ENCODE data around the gene IL17RC. TPM values are rescaled to one million over a fixed set of nuclear protein-coding genes. Genes with fewer than 3 reads are reported as not detected.

Gene IL17RC
- total and polyA plus RNA-seq, 5 donors from 2014 or later = 1.1 to 9.5 (median 5.6) TPM

GRCh38 chr3:9913601-9914000, 3.3 kb upstream of the IL17RC start:
- peaks cover 37% of the 10 kb centered on the region for H3K4me1 ChIP-seq (ENCODE audit: control insufficient read depth, insufficient read depth, low read length, poor library complexity, severe bottlenecking)
- peaks cover 5% of the 10 kb centered on the region for H3K27me3 Mint-ChIP-seq
- peak overlapping the region in 3 of 4 donors; percentile 36 to 49 (median 48) for H3K4me3 Mint-ChIP-seq
- H3K27ac Mint-ChIP-seq = no peak overlapping the region
- no peak overlapping the region for H3K4me3 ChIP-seq (ENCODE audit: low read depth, low read length)
- no peaks in the 10 kb centered on the region for H3K9me3 ChIP-seq (ENCODE audit: control insufficient read depth in 2 of 2, low read length in 2 of 2)
- peaks cover 4 to 37% (median 11%) of the 10 kb centered on the region in 4 donors for H3K4me1 Mint-ChIP-seq
- no peaks in the 10 kb centered on the region for H3K36me3 ChIP-seq (ENCODE audit: control insufficient read depth, insufficient read depth, low read length)
- peaks cover 0 to 2% (median 0%) of the 10 kb centered on the region in 7 donors for H3K9me3 Mint-ChIP-seq
- H3K27ac ChIP-seq (ENCODE audit: insufficient read depth, low read length, poor library complexity, severe bottlenecking) = no peak overlapping the region
- no peaks in the 10 kb centered on the region for H3K27me3 ChIP-seq (ENCODE audit: control insufficient read depth, insufficient read depth, low read length)
- ATAC-seq (ENCODE audit: low read depth in 2 of 2) = no peak
- DNase-seq = no peak
- no peaks in the 10 kb centered on the region for H3K36me3 Mint-ChIP-seq

- H3K4me1 ChIP-seq (ENCODE audit: control insufficient read depth, insufficient read depth, low read length, poor library complexity, severe bottlenecking) = peaks cover 37% of the 10 kb centered on the region
- H3K27me3 ChIP-seq (ENCODE audit: control insufficient read depth, insufficient read depth, low read length) = no peaks in the 10 kb centered on the region
- no peaks in the 10 kb centered on the region for H3K9me3 ChIP-seq (ENCODE audit: control insufficient read depth in 2 of 2, low read length in 2 of 2)
- ATAC-seq (ENCODE audit: low read depth in 2 of 2) (no peak), DNase-seq (no peak)
- no peak overlapping the region for H3K27ac ChIP-seq (ENCODE audit: insufficient read depth, low read length, poor library complexity, severe bottlenecking)
- H3K4me3 ChIP-seq (ENCODE audit: low read depth, low read length) = no peak overlapping the region
- peaks cover 5% of the 10 kb centered on the region for H3K27me3 Mint-ChIP-seq
- H3K9me3 Mint-ChIP-seq = peaks cover 0 to 2% (median 0%) of the 10 kb centered on the region in 7 donors
- H3K4me1 Mint-ChIP-seq = peaks cover 4 to 37% (median 11%) of the 10 kb centered on the region in 4 donors
- H3K36me3 ChIP-seq (ENCODE audit: control insufficient read depth, insufficient read depth, low read length) = no peaks in the 10 kb centered on the region
- H3K4me3 Mint-ChIP-seq = peak overlapping the region in 2 of 4 donors; percentile 19 to 48
- no peak overlapping the region for H3K27ac Mint-ChIP-seq
- H3K36me3 Mint-ChIP-seq = no peaks in the 10 kb centered on the region
Measured at GRCh38 chr3:9914011-9914410, 2.9 kb upstream of the IL17RC start.

- Histone ChIP-seq H3K27me3 (ENCODE audit: control insufficient read depth, insufficient read depth, low read length) (no peaks in the 10 kb centered on the region), H3K27ac (ENCODE audit: insufficient read depth, low read length, poor library complexity, severe bottlenecking) (no peak overlapping the region), H3K4me3 (ENCODE audit: low read depth, low read length) (no peak overlapping the region), H3K36me3 (ENCODE audit: control insufficient read depth, insufficient read depth, low read length) (no peaks in the 10 kb centered on the region), H3K4me1 (ENCODE audit: control insufficient read depth, insufficient read depth, low read length, poor library complexity, severe bottlenecking) (peaks cover 33% of the 10 kb centered on the region), H3K9me3 (ENCODE audit: control insufficient read depth in 2 of 2, low read length in 2 of 2) (no peaks in the 10 kb centered on the region)
- no peak overlapping the region for H3K27ac Mint-ChIP-seq
- H3K4me3 Mint-ChIP-seq = peak overlapping the region in 3 of 4 donors; percentile 51 to 70 (median 52)
- peak in 1 of 2 donors; percentile 35 for ATAC-seq (ENCODE audit: low read depth in 2 of 2)
- no peaks in the 10 kb centered on the region for H3K36me3 Mint-ChIP-seq
- peaks cover 2 to 30% (median 10%) of the 10 kb centered on the region in 4 donors for H3K4me1 Mint-ChIP-seq
- H3K9me3 Mint-ChIP-seq = peaks cover 0 to 2% (median 0%) of the 10 kb centered on the region in 7 donors
- H3K27me3 Mint-ChIP-seq = peaks cover 5% of the 10 kb centered on the region
- no peak for DNase-seq
Measured at GRCh38 chr3:9914559-9915253, 2.2 kb upstream of the IL17RC start.

GRCh38 chr3:9915254-9916141, 1.4 kb upstream of the IL17RC start:
- H3K4me3 ChIP-seq (ENCODE audit: low read depth, low read length) = no peak overlapping the region
- Mint-ChIP-seq H3K27ac (no peak overlapping the region), H3K9me3 (peaks cover 0 to 2% (median 0%) of the 10 kb centered on the region in 7 donors), H3K4me3 (peak overlapping the region; percentile 43 to 82 (median 74)), H3K36me3 (no peaks in the 10 kb centered on the region), H3K27me3 (peaks cover 5% of the 10 kb centered on the region), H3K4me1 (peaks cover 0 to 28% (median 10%) of the 10 kb centered on the region in 4 donors)
- peaks cover 31% of the 10 kb centered on the region for H3K4me1 ChIP-seq (ENCODE audit: control insufficient read depth, insufficient read depth, low read length, poor library complexity, severe bottlenecking)
- H3K27ac ChIP-seq (ENCODE audit: insufficient read depth, low read length, poor library complexity, severe bottlenecking) = no peak overlapping the region
- no peaks in the 10 kb centered on the region for H3K36me3 ChIP-seq (ENCODE audit: control insufficient read depth, insufficient read depth, low read length)
- peak; percentile 16 to 39 (median 26) for DNase-seq
- ATAC-seq (ENCODE audit: low read depth in 2 of 2) = peak; percentile 29 to 42
- no peaks in the 10 kb centered on the region for H3K27me3 ChIP-seq (ENCODE audit: control insufficient read depth, insufficient read depth, low read length)
- no peaks in the 10 kb centered on the region for H3K9me3 ChIP-seq (ENCODE audit: control insufficient read depth in 2 of 2, low read length in 2 of 2)

GRCh38 chr3:9916346-9916733, 558 bp upstream of the IL17RC start:
- DNase-seq (no peak), ATAC-seq (ENCODE audit: low read depth in 2 of 2) (no peak)
- H3K27ac ChIP-seq (ENCODE audit: insufficient read depth, low read length, poor library complexity, severe bottlenecking) = no peak overlapping the region
- no peak overlapping the region for H3K4me3 ChIP-seq (ENCODE audit: low read depth, low read length)
- peaks cover 5% of the 10 kb centered on the region for H3K27me3 Mint-ChIP-seq
- peak overlapping the region in 1 of 3 donors; percentile 71 for H3K27ac Mint-ChIP-seq
- no peaks in the 10 kb centered on the region for H3K36me3 Mint-ChIP-seq
- peaks cover 0 to 2% (median 0%) of the 10 kb centered on the region in 7 donors for H3K9me3 Mint-ChIP-seq
- no peaks in the 10 kb centered on the region for H3K9me3 ChIP-seq (ENCODE audit: control insufficient read depth in 2 of 2, low read length in 2 of 2)
- peaks cover 31% of the 10 kb centered on the region for H3K4me1 ChIP-seq (ENCODE audit: control insufficient read depth, insufficient read depth, low read length, poor library complexity, severe bottlenecking)
- H3K4me3 Mint-ChIP-seq = peak overlapping the region; percentile 43 to 89 (median 66)
- H3K4me1 Mint-ChIP-seq = peaks cover 0 to 28% (median 10%) of the 10 kb centered on the region in 4 donors
- H3K27me3 ChIP-seq (ENCODE audit: control insufficient read depth, insufficient read depth, low read length) = no peaks in the 10 kb centered on the region
- no peaks in the 10 kb centered on the region for H3K36me3 ChIP-seq (ENCODE audit: control insufficient read depth, insufficient read depth, low read length)

- no peaks in the 10 kb centered on the region for H3K9me3 ChIP-seq (ENCODE audit: control insufficient read depth in 2 of 2, low read length in 2 of 2)
- Mint-ChIP-seq H3K27ac (no peak overlapping the region), H3K4me1 (peaks cover 0 to 20% (median 4%) of the 10 kb centered on the region in 4 donors), H3K27me3 (peaks cover 8% of the 10 kb centered on the region), H3K4me3 (peak overlapping the region in 1 of 4 donors; percentile 28), H3K9me3 (no peaks in the 10 kb centered on the region), H3K36me3 (no peaks in the 10 kb centered on the region)
- H3K36me3 ChIP-seq (ENCODE audit: control insufficient read depth, insufficient read depth, low read length) = no peaks in the 10 kb centered on the region
- peaks cover 20% of the 10 kb centered on the region for H3K4me1 ChIP-seq (ENCODE audit: control insufficient read depth, insufficient read depth, low read length, poor library complexity, severe bottlenecking)
- H3K27ac ChIP-seq (ENCODE audit: insufficient read depth, low read length, poor library complexity, severe bottlenecking) = no peak overlapping the region
- ATAC-seq (ENCODE audit: low read depth in 2 of 2) (no peak), DNase-seq (no peak)
- H3K27me3 ChIP-seq (ENCODE audit: control insufficient read depth, insufficient read depth, low read length) = no peaks in the 10 kb centered on the region
- no peak overlapping the region for H3K4me3 ChIP-seq (ENCODE audit: low read depth, low read length)
Measured at GRCh38 chr3:9917820-9918219, 922 bp downstream of the IL17RC start.

GRCh38 chr3:9918261-9919038, 1.6 kb downstream of the IL17RC start:
- DNase-seq (no peak), ATAC-seq (ENCODE audit: low read depth in 2 of 2) (no peak)
- Histone ChIP-seq H3K4me3 (ENCODE audit: low read depth, low read length) (no peak overlapping the region), H3K27ac (ENCODE audit: insufficient read depth, low read length, poor library complexity, severe bottlenecking) (no peak overlapping the region), H3K4me1 (ENCODE audit: control insufficient read depth, insufficient read depth, low read length, poor library complexity, severe bottlenecking) (peaks cover 19% of the 10 kb centered on the region), H3K27me3 (ENCODE audit: control insufficient read depth, insufficient read depth, low read length) (no peaks in the 10 kb centered on the region), H3K9me3 (ENCODE audit: control insufficient read depth in 2 of 2, low read length in 2 of 2) (no peaks in the 10 kb centered on the region), H3K36me3 (ENCODE audit: control insufficient read depth, insufficient read depth, low read length) (no peaks in the 10 kb centered on the region)
- Mint-ChIP-seq H3K27me3 (peaks cover 11% of the 10 kb centered on the region), H3K9me3 (no peaks in the 10 kb centered on the region), H3K27ac (peak overlapping the region in 1 of 3 donors; percentile 26), H3K4me1 (peaks cover 0 to 18% (median 3%) of the 10 kb centered on the region in 4 donors), H3K4me3 (peak overlapping the region in 1 of 4 donors; percentile 47), H3K36me3 (no peaks in the 10 kb centered on the region)
